Upper lobe of right lung (tissue), 1 donor: ENCODE measurements around the gene UTP25. TPM values are rescaled to one million over a fixed set of nuclear protein-coding genes. Genes with fewer than 3 reads are reported as not detected.

Source experiments
- ATAC-seq: fragments of 200-7000 bp; cut with Tn5 transposase; one replicate; pipeline ENCODE4 v1.9.1; 2020; ENCODE audit warnings: mild to moderate bottlenecking, moderate library complexity
- DNase-seq: peaks from one replicate; pipeline ENCODE4 v3.0.0-alpha.2; 2020
- H3K27ac ChIP-seq: fragments of 200-600 bp; one replicate; pipeline ENCODE4 v1.8.0; 2022
- H3K27me3 ChIP-seq: fragments of 200-600 bp; one replicate; pipeline ENCODE4 v1.8.0; 2022; ENCODE audit warnings: mild to moderate bottlenecking
- H3K36me3 ChIP-seq: fragments of 200-600 bp; one replicate; pipeline ENCODE4 v1.8.0; 2022
- H3K4me1 ChIP-seq: fragments of 200-600 bp; one replicate; pipeline ENCODE4 v1.8.0; 2022
- H3K4me3 ChIP-seq: fragments of 200-600 bp; one replicate; pipeline ENCODE4 v1.8.0; 2022; ENCODE audit warnings: mild to moderate bottlenecking
- H3K9me3 ChIP-seq: fragments of 200-600 bp; one replicate; pipeline ENCODE4 v1.8.0; 2022
- intact Hi-C: fragments of 100-400 bp; cut with DNase I; formaldehyde crosslinking; loops from one replicate; pipeline ENCODE4 v1.11.0; 2022
- total RNA-seq: library from RNA; stranded (reverse); fragmentation: NEBNext Ultra II Directional; extraction: Animal tissue kit (Norgen Biotek cat#: 25700); gene quantifications from one replicate; pipeline ENCODE4 v1.2.1, GENCODE V29; 2021
- TF ChIP-seq, protein P1 (sequence below): fragments of 200-600 bp; IDR thresholded peaks from one replicate; pipeline ENCODE4 v1.8.0; 2022; ENCODE audit warnings: antibody characterized with exemption
- donor health status: DM: no; HTN: yes; CAD: no; lungs with severe emphysema.

Gene UTP25
- total RNA-seq, 1 donor from 2014 or later = 7.1 TPM

DNA sequence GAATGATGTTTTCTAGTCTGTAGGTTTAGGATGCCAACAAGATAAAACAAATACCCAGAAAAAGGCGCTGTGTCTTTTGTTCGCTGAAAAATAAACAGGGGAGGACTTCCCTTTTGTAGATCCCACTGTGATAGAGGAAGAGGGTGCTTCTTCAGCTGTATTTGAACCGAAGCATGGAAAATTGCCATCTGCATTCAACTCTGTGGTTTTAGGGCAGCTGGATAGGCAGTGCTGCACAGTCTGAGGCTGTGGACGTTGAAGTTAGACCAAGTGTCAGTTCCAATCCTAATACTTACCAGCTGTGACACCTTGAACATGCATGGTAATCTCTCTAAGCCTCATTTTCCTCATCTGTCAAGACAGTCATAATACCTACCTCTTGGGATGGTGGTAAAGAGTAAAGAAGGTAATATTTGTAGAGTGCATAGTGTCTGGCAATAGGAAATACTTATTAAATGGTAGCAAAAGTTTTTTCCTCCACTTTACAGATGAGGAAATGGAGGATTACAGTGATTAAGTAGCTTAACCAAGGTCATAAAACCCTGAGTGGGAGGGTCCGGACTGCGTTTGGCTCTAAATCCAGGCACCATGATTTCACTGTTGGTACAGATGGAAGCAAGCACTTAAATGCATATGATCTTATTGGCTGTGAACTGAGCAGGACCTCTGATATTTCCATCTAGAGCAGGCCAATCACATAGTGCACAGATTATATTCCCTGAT is 48.5 kb downstream of the UTP25 start:
- no peak overlapping the region for H3K4me3 ChIP-seq
- H3K9me3 ChIP-seq = no peaks in the 10 kb centered on the region
- DNase-seq = no peak
- intact Hi-C loops = no loop called here
- no peaks in the 10 kb centered on the region for H3K4me1 ChIP-seq
- no peaks in the 10 kb centered on the region for H3K36me3 ChIP-seq
- ATAC-seq = no peak
- TF ChIP-seq, protein P1, sequence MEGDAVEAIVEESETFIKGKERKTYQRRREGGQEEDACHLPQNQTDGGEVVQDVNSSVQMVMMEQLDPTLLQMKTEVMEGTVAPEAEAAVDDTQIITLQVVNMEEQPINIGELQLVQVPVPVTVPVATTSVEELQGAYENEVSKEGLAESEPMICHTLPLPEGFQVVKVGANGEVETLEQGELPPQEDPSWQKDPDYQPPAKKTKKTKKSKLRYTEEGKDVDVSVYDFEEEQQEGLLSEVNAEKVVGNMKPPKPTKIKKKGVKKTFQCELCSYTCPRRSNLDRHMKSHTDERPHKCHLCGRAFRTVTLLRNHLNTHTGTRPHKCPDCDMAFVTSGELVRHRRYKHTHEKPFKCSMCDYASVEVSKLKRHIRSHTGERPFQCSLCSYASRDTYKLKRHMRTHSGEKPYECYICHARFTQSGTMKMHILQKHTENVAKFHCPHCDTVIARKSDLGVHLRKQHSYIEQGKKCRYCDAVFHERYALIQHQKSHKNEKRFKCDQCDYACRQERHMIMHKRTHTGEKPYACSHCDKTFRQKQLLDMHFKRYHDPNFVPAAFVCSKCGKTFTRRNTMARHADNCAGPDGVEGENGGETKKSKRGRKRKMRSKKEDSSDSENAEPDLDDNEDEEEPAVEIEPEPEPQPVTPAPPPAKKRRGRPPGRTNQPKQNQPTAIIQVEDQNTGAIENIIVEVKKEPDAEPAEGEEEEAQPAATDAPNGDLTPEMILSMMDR = no peak
- peaks cover 16% of the 10 kb centered on the region for H3K27me3 ChIP-seq
- H3K27ac ChIP-seq = no peak overlapping the region

DNA sequence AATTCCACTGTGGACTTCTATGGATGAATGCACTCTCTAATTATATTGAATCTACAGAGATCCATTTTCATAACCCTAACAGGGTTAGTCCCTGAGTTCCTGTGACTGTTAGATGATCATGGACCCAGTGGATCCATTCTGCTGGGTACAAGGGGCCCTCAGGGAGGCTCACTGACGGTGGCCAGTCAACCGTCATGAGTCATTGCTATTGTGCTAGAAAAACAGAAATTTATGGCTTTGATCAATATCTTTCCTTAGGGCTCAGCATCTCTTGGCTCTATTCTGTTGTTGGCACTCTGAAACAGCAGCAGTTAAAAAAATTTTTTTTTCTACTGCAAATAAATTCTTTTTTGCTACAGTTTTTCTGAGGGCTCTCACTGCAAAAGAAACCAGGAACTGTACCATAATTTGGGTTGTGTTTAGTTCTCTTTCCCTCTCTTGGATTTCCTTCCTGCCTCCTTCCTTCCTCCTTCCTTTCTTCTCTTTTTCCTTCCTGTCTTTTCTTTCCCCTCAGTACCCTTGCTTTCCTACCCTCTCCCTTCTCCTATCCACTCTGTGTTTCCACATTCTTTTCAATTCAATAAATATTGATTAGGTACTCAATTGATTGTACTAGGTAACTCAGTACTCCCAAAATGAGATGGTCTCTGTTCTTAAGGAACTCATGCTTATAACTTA is 49.5 kb downstream of the UTP25 start:
- Histone ChIP-seq H3K27ac (no peak overlapping the region), H3K4me1 (no peaks in the 10 kb centered on the region), H3K36me3 (no peaks in the 10 kb centered on the region), H3K27me3 (peaks cover 10% of the 10 kb centered on the region), H3K9me3 (no peaks in the 10 kb centered on the region), H3K4me3 (no peak overlapping the region)
- no peak for ATAC-seq
- TF ChIP-seq, protein P1 = no peak
- no peak for DNase-seq
- intact Hi-C loops = no loop called here

DNA sequence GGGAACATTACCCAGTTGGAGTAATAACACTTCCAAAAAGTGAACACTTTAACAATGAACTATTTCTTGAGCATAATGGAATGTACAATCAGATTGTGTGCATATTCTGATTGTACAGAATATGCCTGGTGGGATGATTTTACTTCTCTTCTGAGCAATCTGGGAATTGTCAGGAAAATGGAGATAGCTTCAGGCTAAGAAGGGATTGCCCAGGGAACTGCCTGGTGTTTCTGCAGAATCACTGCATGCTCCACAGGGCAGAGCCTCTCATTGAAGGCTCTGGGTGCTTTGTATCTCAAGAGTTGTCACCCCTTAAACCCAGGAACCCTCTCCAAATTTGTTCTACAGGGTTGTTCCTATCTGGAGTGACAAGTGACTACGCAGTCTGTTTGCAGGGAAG is 51.2 kb downstream of the UTP25 start:
- Histone ChIP-seq H3K27ac (no peak overlapping the region), H3K27me3 (peaks cover 10% of the 10 kb centered on the region), H3K4me1 (no peaks in the 10 kb centered on the region), H3K36me3 (no peaks in the 10 kb centered on the region), H3K9me3 (no peaks in the 10 kb centered on the region), H3K4me3 (no peak overlapping the region)
- intact Hi-C loops = no loop called here
- no peak for ATAC-seq
- TF ChIP-seq, protein P1 = no peak
- DNase-seq = no peak

DNA sequence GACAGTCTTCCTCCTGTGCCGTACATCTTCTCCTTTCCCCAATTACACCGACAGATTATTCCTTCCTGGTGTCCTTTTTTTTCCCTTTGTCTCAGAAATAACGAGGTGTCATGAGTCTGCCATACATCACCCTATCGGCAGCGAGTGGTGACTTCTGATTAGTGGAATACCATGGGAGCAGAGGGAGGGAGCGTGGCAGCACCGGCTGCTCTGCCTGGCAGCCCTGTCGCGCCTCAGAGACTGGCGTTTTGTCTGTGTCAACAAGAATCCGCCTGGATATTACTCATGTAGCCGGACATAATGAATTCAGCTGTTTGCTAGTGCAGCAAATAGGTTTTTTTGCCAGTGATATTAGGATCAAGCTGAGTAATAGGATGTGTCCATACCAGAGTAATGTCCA is 51.8 kb downstream of the UTP25 start:
- no peak overlapping the region for H3K27ac ChIP-seq
- intact Hi-C loops = no loop called here
- H3K4me3 ChIP-seq = no peak overlapping the region
- no peaks in the 10 kb centered on the region for H3K9me3 ChIP-seq
- H3K36me3 ChIP-seq = no peaks in the 10 kb centered on the region
- peaks cover 10% of the 10 kb centered on the region for H3K27me3 ChIP-seq
- TF ChIP-seq, protein P1 = no peak
- DNase-seq (no peak), ATAC-seq (no peak)
- H3K4me1 ChIP-seq = no peaks in the 10 kb centered on the region

DNA sequence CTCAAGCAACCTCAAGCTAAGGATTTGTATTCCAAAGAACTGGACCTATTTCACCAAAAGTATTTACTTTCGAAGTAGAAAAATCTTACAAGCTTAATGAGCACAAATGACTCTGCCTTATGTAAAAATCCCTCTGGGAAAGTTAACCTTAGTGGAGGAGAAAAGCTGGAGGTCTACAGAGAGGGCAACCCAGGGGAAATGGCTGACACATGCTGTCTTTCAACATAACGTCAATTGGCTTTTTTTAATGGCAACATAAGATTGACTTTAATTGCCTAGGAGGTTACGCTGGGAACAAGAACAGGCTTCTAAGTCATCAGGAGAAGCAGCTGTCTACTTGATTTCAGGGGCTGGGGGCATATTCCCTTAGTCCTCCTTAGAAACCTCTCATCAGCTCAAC is 52.3 kb downstream of the UTP25 start:
- Histone ChIP-seq H3K36me3 (no peaks in the 10 kb centered on the region), H3K4me1 (no peaks in the 10 kb centered on the region), H3K9me3 (no peaks in the 10 kb centered on the region), H3K27ac (no peak overlapping the region), H3K27me3 (peaks cover 10% of the 10 kb centered on the region), H3K4me3 (no peak overlapping the region)
- intact Hi-C loops = no loop called here
- no peak for ATAC-seq
- TF ChIP-seq, protein P1 = no peak
- no peak for DNase-seq
